ENCODE data around the gene SYCP1.
"Not testable (repeated sequence)": the region's sequence is repeated elsewhere in the genome, so short reads cannot be mapped to it uniquely, and the experiment has no call there.

Gene SYCP1

GRCh38 chr1:114854693-114855320, at the start of gene SYCP1:
Gene SYCP1 (plus strand): TSS chr1:114854863. CDS start chr1:114855465, 602 bp downstream.
- DNase-seq (ENCODE audit: low spot score): no peak

GRCh38 chr1:114819869-114820268, 34.8 kb upstream of the SYCP1 start:
- DNase-seq (ENCODE audit: low spot score): no peak

DNA sequence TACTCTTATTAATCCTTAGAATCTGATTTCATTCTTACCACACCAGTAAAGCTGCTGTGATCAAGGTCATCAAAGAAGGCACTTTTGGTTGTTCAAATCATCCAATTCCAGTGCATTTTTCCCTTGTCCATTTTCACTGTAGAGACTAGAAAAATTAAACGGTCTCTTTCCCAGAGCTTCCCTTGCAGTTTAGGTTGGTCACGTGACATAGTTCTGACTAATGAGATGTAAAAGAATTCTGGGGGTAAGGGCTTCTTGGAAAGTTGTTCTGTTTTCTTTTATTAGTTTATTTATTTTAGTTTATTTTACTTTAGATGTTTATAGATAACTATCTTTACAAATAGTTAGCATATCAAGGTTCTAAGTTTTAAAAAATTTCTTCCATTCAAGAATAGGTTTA, 34.3 kb upstream of the SYCP1 start:
- DNase-seq (ENCODE audit: low spot score): no peak

DNA sequence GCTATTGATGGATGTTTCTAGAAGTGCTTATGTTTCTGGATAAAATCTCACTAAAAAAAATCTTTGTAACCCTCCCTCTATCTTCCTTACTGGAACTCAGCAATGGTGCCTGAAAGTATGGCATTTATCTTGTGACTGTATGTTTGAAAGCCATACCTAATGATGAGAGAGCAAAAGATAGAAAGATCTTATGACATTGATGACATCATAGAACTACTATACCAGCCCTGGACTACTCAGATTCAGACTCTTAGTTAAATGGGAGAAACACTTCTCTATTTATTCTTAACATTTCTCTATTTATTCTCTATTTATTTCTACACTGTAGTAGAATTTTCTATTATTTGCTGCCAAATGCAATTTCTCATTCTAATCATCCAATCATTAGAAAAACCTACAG, 32.7 kb upstream of the SYCP1 start:
- no peak for DNase-seq (ENCODE audit: low spot score)

GRCh38 chr1:114828251-114828650, 26.4 kb upstream of the SYCP1 start:
- no peak for DNase-seq (ENCODE audit: low spot score)

GRCh38 chr1:114830075-114830474, 24.6 kb upstream of the SYCP1 start:
- not testable (repeated sequence) for DNase-seq (ENCODE audit: low spot score)

- DNase-seq (ENCODE audit: low spot score): no peak
These were observed 23.2 kb upstream of the SYCP1 start for GRCh38 chr1:114831276-114831994.

DNA sequence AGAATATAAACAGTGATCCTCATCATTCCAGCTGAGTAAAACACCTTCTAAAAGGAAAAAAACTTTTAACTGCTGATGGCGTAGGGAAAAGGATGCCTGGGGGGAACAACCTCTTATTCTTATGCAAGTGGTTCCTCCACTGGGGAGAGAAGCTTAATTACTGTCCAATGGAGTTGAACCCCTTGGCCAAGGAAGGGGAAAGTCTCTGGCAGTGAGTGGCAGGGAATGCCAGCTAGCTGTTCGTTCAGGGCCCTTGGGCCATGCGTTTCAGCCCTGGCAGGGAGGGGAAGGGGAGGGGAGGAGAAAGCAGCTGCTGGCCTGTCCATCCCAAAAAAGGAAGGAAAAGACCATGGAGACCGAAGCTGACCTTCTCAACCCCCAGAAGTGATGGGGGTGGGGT, 22.6 kb upstream of the SYCP1 start:
- DNase-seq (ENCODE audit: low spot score): no peak

DNA sequence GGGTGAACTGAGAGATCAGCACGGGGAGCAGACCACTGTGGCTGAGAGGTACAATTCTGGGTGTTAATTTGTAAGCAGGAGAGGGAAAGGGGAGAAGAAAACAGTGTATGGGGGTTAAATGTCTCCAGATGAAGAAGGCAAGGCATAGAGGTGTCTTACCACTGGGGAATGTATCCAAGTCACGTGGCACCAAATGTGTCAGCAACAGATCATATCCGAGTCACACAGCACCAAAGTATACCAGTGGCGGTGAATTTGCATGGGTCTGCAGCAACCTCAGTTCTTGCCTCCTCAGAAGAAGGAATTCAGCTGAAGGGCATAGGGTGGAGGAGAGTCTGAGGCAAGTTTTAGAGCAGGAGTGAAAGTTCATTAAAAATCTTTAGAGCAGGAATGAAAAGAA, 21.2 kb upstream of the SYCP1 start:
- DNase-seq (ENCODE audit: low spot score): no peak

GRCh38 chr1:114844270-114844669, 10.4 kb upstream of the SYCP1 start:
- no peak for DNase-seq (ENCODE audit: low spot score)

GRCh38 chr1:114853584-114853983, 1.1 kb upstream of the SYCP1 start:
- no peak for DNase-seq (ENCODE audit: low spot score)

- DNase-seq (ENCODE audit: low spot score): no peak
These were observed 6.7 kb downstream of the SYCP1 start for GRCh38 chr1:114861384-114861783.

DNA sequence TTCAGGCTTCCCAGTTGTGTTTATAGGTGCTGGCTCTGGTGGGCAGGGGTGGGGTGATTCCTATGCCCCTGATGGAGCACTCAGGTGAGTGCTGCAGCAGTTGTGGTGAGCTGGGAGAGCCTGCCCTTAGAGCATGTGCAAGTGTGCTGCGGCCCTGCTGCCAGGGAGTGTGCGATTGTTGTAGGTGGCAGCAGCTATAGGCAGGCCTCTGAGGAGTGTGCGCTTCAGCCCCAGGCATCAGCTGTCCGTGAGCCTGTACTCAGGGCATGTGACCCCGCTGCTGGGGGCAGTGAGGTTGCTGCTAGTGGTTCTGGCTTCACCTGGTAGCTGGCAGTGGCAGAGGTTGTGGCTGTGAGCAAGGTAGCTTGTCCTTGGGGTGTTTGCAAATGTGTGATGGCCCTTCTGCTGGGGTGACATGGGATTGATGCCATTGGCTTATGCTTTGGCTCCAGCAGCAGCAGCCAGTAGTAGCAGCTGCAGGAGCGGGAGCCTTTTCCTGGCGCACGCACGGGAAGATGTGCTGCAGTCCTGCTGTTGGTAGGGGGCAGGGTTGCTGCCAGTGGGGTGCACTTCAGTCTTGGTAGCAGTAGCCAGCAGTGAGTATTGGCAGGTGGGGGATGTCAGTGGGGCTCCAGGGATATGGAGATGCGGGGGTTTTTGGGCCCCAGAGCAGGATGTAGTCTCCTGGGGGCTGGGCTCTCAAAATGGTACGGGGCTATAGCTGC, 37.7 kb downstream of the SYCP1 start:
- no peak for DNase-seq (ENCODE audit: low spot score)

DNA sequence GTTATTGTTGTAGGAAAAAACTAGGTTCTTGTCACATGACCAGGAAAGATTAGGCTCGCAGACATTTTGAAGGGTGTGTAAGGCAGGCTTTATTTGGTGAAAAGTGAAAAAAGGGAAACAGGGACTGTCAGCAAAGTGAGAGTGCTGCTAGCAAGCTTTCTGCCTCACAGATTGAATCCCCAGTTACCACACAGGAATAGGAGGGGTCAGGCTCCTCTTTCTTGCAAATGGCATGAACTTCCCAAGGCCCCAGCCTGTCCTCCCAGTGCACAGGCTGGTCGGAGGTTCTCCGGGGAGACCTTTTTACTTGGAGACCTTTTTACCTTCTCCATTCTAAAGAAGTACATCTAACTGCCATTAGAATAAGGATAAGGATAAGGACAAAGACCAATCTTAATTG, 42.1 kb downstream of the SYCP1 start:
- DNase-seq (ENCODE audit: low spot score): no peak

DNA sequence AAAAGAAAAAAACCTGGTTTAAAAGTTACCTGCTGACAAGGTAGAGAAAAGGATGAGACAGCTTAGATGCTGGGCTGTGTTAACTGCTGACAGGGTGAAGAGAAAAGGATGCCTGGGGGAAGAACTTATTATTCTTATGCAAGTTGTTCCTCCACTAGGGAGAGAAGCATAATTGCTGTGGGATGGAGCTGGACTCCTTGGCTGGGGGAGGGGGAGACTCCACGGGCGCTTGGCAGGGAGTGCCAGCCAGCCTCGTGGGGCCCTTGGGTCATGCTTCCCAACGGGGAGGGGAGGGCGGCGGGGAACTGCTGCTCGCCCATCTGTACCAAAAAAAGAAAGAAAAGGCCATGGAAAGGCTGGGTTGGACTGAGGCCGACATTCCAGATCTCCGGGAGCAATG, 47.2 kb downstream of the SYCP1 start:
- no peak for DNase-seq (ENCODE audit: low spot score)

- DNase-seq (ENCODE audit: low spot score): no peak
These were observed 47.7 kb downstream of the SYCP1 start for GRCh38 chr1:114902343-114902742.

DNA sequence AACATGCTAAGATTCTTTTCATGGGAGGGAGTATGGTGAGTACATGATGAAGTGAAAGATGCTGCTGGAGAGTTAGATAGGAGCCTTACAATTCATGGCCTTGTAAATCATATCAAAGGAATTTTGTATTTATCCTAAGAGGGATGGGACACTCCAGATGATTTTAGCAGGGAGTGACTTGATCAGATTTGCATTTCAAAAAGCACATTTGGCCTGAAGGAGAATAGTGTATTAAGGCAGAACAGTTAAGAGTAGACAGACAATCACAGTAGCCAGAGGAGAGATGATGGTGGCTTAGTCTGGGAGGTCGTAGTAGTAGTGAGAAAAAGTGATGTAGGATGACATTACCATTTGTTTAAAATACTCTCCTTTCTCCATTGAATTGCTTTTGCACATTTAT, 48.8 kb downstream of the SYCP1 start:
- no peak for DNase-seq (ENCODE audit: low spot score)

DNA sequence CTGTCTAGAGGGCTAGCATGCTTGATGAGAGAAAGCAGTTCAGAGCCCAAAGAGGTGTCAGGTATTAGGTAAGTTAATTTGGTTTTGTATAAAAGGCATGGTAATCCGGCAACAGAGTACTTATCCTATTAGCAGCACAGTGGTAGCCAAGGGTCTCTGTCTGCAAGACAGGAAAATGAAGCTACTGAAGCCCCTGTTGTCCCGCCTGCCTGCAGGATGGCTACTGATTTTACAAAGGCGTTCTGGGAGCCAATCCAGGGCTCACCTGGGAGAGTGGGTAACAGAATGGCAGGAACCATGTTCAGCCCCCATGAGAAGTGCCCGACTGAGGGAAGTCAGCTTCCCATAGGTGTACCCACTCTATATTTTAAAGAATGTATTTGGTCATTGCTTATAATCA, 61.1 kb downstream of the SYCP1 start:
- not testable (repeated sequence) for DNase-seq (ENCODE audit: low spot score)

DNA sequence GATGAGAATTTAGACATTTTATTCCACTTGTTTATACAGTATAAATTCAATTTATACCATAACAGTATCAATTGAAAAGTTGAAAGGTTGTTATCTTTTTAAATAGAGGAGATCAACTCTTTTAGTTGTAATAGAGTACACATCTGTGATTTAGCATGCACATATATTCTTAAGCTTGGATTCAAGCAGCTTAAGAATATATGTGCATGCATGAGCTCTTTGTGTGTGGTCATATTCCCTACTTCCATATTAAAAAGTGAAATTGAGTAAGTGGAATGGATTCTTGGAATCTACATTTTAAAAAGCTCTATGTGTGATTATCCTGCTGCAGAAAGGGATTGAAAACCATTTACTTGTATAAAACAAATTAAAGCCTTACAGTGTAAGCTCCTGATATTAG, 71.9 kb downstream of the SYCP1 start:
- DNase-seq (ENCODE audit: low spot score): no peak

DNA sequence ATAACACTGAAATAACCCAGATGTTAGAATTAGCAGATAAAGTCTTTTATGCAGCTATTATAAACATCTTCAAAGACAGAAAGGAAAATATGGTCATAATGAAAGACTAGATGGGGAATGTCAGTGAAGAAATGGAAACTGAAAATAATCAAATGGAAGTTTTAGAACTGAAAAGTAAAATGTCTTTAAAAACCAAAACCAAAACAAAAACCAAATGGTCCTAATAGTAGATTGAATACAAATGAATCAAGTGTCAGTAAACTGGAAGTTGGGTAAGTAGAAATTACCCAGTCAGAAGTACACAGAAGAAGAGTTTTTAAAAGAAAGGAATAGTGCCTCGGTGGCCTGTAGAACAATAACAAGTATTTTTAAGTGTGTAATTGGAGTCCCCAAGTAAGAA, 72.7 kb downstream of the SYCP1 start:
- DNase-seq (ENCODE audit: low spot score): no peak

GRCh38 chr1:114956570-114956969, 101.9 kb downstream of the SYCP1 start:
- peak; percentile 6 for DNase-seq (ENCODE audit: low spot score)

GRCh38 chr1:114959423-114959822, 104.8 kb downstream of the SYCP1 start:
- DNase-seq (ENCODE audit: low spot score): no peak

DNA sequence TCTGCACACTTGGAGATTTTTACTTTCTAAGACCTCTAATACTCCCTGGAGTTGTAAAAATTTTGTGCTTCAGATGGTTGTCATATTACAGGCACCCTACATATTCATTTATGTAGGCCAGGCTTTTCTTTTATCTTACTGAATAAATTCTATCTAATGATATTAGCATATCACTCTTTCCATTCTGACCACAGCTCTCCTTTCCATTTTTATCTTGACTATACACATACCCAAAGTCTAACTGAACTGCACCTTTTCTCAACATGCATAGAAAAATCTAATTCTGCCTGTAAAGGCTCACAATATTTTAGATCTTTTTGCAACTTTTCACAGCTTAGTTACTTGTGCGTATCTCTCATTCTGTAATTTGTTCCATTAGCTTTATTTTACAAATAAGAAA, 122.2 kb downstream of the SYCP1 start:
- DNase-seq (ENCODE audit: low spot score): no peak

Data from AG08396 (cell line).